Stimulated activated CD8-positive, alpha-beta memory T cell treated with anti-CD3 and anti-CD28 coated beads, Interleukin-4, amount 100 ng/mL, for 48 hours (primary cell): Measurements from ENCODE around the gene GLG1.
"Not testable (repeated sequence)": the region's sequence is repeated elsewhere in the genome, so short reads cannot be mapped to it uniquely, and the experiment has no call there.

ENCODE experiments used
- DNase-seq: peaks from one replicate; pipeline ENCODE4 v3.0.0-alpha.2; 2020

GLG1 gene

DNA sequence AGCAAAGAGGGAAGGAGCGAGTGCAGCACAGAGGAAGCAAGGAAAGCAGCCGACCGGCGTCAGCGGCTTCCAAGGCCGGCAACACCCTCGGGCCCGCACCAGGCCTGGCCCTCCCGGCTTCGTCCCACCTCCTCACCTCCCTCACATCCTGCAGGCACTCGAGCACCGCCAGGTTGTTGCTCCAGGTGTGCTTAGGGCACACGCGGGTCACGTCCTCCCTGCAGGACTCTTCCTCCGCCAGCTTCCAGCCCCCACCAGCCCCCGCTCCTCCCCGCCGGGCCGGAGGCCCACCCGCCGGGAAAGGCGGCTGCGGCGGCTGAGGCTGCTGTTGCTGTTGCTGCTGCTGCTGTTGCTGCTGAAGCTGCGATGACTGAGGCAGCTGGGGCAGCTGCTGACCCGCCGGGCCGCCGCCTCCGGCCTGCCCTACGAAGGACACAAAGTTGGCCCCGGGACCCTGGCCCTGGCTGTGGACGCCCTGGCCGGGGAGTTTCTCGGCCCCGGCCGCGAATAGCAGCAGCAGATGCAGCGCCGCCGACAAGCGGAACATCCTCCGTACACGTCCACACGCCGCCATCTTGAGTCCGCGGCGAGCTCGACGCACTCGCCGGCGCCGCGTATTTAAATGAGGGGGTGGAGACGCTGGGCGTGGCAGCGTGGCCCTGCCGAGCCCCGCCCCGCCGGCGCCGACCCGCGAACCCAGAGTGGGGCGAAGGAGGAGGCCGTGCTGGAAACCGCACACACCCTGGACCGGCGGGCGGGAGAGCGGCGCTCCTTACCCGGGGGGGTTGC, at the start of gene GLG1:
GLG1 (minus strand) TSS at position 594 of the 789 bp plus-strand sequence; CDS start at position 574, 20 bp downstream.
- peak; percentile 93 for DNase-seq

DNA sequence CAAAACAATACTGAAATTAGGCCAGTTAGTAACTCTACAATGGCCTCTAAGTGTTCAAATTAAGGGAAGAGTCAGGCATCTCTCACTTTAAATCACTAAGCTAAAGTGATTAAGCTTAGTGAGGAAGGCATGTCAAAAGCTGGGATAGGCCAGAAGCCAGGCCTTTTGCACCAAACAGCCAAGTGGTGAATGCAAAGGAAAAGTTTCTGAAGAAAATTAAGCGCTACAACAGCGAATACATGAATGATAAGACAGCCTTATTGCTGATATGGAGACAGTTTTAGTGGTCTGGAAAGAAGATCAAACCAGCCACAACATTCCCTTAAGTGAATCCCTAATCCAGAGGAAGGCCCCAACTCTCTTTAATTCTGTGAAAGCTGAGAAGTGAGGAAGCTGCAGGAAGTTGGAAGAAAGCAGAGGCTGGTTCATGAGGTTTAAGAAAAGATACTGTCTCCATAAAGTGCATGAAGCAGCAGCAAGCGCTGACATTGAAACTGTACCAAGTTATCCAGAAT, 47.7 kb upstream of the GLG1 start:
- no peak for DNase-seq

DNA sequence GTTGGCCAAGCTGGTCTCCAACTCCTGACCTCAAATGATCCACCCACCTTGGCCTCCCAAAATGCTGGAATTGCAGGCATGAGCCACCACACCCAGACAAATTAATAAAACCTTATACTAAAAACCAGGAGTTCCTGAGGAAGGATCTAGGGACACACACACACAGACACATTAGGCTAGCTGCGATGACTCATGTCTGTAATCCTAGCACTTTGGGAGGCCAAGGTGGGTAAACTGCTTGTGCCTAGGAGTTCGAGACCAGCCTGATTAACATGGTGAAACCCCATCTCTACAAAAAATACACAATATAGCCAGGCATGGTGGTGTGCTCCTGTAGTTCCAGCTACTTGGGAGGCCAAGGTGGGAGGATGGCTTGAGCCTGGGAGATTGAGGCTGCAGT, 46.0 kb upstream of the GLG1 start:
- DNase-seq: not testable (repeated sequence)

- no peak for DNase-seq
Measured at GRCh38 chr16:74652249-74652648, 45.3 kb upstream of the GLG1 start.

DNA sequence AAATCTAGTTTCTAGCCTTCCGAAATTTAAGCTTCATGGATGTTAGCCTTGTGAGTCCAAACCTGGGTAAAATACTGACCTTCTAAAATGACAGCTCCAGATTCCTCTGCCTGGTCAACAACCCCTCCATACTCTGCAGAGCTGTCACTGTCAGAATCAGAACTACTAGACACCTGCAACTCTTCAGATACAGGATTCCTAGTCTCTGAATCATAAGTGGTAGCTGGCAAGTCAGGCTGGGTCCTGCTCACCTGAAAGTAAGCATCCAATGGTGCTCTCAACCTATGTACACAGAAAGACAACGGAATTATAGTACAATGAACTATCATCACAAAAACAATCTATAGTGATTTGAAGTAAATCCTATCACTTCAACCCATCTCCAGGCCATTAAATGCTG, 44.9 kb upstream of the GLG1 start:
- DNase-seq: no peak

DNA sequence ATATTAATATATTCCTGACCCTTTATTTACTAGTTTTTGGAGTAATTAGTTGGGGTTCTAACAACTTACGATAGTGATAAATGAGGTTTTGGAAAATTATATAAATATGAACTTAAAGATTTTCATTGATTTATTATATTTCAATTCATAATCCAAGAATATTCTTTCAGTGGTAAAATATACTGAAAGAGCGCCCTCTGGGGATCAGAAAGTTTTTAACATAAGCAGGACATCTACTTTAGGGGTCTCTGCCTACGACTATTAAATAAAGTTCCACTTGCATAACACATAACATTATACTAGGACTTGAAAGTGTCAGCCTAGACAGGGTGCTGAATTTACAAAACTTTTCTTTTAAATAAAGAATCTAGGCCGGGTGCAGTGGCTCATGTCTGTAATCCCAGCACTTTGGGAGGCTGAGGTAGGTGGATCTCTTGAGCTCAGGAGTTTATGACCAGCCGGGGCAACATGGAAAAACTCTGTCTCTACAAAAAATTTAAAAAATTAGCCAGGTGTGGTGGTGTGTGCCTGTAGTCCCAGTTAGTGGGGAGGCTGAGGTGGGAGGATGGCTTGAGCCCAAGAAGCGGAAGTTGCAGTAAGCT, 44.2 kb upstream of the GLG1 start:
- no peak for DNase-seq

- no peak for DNase-seq
Measured at GRCh38 chr16:74649839-74650504, 43.1 kb upstream of the GLG1 start.

- DNase-seq: no peak
Measured at GRCh38 chr16:74641969-74642368, 35.1 kb upstream of the GLG1 start.

- no peak for DNase-seq
Measured at GRCh38 chr16:74637742-74638453, 31.0 kb upstream of the GLG1 start.

GRCh38 chr16:74635303-74635702, 28.4 kb upstream of the GLG1 start:
- DNase-seq: no peak

- DNase-seq: no peak
Measured at GRCh38 chr16:74633686-74634085, 26.8 kb upstream of the GLG1 start.

GRCh38 chr16:74627506-74628220, 20.7 kb upstream of the GLG1 start:
- DNase-seq: no peak

DNA sequence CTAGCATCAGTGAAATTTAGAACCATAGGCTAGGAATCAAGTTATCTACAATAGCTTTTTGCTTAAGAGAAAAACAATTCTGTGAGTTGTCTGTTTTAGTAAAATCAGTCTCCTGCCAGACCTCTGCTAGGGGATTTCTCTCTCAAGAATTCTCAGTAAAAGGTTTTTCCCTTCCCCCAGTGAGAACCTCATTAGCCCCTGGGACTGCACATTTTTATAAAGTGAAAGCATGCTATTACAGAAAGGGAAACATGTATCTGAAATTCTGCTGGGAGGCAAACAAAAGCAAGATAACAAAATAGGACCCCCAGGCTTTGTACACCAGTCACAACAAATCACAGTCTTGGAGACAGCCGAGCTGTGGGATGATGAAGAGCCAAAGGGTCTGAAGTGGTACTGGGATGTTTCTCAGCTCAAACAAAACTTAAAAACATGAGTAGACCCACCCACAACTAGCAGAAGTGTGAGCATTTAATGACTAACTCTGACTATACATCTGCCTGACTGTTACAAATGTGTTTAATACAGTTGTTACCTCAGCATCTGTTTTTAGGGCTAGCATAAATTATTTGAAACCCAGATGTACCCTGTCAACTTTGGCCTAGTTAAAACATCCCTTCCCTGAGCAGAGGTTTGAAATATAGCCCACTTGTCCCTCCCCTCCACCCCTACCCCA, 20.0 kb upstream of the GLG1 start:
- no peak for DNase-seq

GRCh38 chr16:74625500-74626350, 18.8 kb upstream of the GLG1 start:
- no peak for DNase-seq

DNA sequence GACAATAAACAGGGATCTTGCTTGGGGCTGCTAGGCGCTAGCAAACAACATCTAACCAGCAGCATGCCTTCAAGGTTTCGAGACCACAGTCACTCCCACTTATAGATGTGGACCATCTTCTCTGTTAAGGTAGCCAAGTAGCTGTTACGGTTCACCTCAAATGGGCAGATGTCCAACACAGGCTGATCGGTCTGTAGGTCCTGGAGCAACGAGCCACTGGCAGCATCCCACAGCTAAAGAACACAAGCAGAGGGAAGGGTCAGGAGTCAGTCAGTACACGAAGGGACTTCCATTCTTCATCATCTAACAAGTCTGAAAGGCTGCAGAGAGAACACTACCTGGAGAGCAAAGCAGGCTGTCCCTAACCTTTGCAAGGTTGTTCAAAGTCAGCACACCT, 16.9 kb upstream of the GLG1 start:
- peak; percentile 10 for DNase-seq

DNA sequence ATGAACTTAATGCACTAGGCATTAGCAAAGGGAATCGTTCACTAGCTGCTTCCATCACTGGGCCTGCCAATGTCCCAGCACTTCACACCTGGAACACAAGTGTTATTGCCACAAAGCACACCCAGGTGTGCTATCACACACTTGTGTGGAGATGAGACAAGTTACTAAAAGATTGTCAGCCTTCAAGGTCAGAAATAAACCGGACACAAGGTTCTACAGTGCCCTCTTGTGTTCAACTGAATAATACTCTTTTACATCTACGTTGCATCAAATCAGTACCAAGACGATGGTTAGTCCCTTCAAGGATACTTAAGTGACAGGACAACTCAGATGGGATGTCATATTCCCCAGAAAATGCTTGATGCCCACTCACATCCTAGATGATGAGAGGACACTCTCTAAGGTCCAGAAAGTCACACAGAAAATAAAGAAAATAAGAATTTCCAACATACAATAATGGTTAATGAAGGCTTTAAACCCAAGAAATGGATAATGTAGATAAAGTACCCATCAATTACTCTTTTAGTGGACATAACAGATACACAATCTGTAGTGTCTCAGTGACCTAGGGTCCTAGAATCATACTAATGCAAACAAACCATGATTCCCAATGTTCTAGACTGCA, 16.4 kb upstream of the GLG1 start:
- peak; percentile 20 for DNase-seq

GRCh38 chr16:74622005-74622404, 15.1 kb upstream of the GLG1 start:
- no peak for DNase-seq

GRCh38 chr16:74617206-74617788, 10.4 kb upstream of the GLG1 start:
- DNase-seq: no peak

DNA sequence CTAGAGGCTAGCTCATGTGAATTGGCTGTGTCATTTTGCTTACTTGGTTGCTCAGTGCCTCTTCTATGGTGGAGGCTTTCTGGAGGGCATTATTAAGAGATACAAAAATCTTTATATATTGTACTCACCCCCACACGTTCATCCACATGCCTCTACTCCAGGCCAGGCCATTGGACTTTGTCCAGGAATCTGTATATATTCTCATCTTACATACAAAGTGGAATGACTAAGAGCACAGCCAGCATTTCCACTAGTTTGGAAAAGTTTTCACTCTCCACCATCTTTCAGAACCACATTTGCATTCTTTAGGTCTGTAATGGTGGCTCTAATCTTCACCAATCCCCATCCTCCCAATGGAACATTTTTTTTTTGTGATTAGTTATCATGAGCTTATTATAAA, 4.8 kb upstream of the GLG1 start:
- no peak for DNase-seq

DNA sequence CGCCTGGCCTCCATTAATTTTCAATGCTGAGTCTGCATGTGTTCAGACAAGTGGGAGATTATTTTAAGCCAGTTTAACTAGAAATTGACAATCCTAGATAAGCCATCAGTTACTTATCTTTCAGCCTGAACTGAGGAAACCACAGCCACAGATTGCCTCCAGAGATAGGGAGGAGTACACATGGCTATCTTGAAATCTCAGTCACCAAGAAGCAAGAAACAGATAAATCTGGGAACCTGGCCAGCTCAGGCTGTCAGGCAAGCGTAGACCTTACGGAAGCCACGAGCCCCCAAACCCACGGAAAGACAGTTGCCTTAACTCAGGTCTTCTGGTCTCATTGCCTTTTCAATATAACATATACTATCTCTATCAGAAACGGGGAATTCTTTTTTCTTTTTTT, 2.0 kb upstream of the GLG1 start:
- peak; percentile 53 for DNase-seq
